Esophagus muscularis mucosa (tissue), 3 donors: ENCODE data around the gene OGFR.

ENCODE experiments used
- CTCF ChIP-seq, 3 experiments: fragments of 200-600 bp in 2 of 3; fragments of 450-650 bp in 1 of 3; sonication (generic) in 2 of 3; IDR thresholded peaks; one replicate each; pipeline ENCODE4 v1.5.1; 2017 to 2019; ENCODE audit warnings: antibody characterized with exemption in 3 of 3, mild to moderate bottlenecking in 2 of 3, moderate library complexity in 1 of 3
- POLR2A ChIP-seq: fragments of 450-650 bp; IDR thresholded peaks from one replicate; pipeline ENCODE4 v1.6.1; 2017; ENCODE audit warnings: antibody characterized with exemption, moderate library complexity, mild to moderate bottlenecking, low read depth
- POLR2AphosphoS5 ChIP-seq, 2 donors: sonication (generic); formaldehyde crosslinking; IDR thresholded peaks; one replicate each; pipeline ENCODE4 v1.6.1; 2017; ENCODE audit warnings: antibody characterized with exemption in 2 of 2

- TF ChIP-seq CTCF (IDR thresholded peaks at IDR 0.05) (no peak), POLR2A (no peak), POLR2AphosphoS5 (IDR thresholded peaks at IDR 0.05) (no peak)
Measured at GRCh38 chr20:62839816-62840215, 35.2 kb downstream of the OGFR start.
